Measurements from ENCODE around the gene TRHDE.

Gene TRHDE

DNA sequence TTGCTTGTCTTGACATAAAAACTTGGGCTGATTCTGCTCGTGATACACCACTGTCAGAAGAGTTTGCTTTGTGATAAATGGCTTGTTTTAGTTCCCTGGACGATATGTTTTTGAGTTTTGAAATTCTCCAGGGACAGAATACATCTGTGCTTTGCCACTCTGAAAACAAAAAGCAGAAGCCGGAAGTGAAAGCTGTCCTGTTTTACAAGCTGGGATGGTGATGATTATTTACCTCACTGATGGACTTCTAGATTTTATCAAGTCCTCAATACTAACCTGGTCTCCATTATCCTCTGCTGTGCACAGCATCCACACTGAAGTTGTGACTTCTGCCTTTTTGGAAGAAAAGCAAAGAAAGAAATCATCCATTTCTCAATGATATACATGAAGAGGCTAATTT lies 251.6 kb downstream of the TRHDE start:
- no peak for DNase-seq

DNA sequence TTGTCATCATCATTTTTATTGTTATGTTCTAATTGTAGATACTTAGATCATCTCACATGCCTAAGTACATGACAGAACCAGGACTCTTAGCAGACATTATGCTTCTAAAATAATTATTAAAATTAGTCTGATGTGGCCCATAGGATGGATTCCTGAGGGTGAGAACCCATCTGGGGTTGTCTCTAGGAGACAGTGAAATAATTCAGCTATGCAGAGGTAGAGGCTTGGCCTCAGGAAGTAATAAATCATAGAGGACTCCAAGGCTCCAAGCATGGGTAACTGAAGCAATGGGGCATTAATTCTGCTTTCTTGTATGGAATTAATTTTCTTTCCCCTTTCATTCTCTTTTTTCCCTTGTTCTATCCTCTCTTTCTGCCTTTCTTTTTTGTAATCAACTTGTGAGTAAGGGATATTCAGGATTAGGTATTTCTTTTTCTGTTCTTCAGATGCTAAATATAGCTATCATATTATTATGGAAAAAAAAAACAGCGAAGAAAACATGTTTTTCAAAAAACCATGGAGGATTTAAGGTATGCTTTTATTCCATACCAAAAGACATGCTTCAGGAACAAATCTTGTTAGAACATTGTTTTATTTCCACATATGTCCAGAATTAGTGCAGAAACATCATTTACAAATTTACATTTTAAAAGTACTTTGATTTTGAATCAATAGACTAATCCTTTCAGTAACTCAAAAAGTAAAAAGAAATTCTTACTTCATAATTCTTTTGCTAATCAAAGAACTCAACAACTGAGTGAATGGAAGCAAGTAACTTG lies 263.2 kb downstream of the TRHDE start:
- DNase-seq = no peak

DNA sequence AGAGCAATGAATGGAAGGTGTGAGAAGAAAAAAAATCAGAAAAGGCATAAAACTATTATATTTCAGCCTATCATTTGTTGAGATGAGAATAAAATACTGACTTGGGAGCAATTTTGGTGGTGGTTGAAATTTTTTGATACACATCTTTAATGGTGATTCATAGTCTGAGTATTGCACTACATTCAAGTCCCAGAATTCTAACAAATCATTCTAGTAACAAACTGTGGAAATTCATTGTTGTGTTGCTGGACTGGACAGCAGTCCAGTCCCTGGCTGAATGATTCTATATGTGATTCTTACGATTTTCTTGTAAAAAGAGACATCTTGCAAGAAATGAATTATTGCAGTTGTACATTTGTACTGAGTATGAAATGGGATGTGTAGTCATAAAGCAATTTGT lies 268.6 kb downstream of the TRHDE start:
- DNase-seq = no peak

DNA sequence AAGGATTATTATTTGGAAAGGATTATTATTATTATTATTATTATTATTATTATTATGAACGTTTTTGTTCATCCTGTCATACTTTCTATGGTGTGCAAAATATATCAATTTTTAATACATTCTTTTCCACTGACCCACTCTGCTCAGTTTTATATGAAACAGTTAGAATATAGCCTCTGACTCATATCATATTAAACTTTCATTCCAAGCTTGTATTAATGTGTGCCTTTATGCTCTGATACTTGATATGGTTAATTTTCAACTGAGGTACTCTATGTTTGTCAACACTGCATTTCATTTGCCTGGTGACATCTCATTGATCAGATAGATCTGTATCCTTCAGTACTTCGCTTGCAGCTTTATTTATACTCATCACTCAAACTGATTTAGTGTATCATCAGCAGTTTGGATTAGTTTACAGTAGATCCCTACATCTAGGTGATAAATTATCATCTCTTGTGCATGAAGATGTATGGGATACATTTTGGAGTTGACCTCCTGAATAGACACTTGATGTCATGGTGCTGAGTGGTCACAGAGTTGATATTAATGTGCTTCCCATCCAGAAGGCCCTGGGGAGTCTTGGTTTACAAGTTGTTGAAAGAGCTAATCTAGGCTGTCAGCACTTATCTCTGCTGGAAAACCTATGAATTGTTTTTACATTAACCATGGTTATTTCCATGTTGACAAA lies 271.8 kb downstream of the TRHDE start:
- no peak for DNase-seq

DNA sequence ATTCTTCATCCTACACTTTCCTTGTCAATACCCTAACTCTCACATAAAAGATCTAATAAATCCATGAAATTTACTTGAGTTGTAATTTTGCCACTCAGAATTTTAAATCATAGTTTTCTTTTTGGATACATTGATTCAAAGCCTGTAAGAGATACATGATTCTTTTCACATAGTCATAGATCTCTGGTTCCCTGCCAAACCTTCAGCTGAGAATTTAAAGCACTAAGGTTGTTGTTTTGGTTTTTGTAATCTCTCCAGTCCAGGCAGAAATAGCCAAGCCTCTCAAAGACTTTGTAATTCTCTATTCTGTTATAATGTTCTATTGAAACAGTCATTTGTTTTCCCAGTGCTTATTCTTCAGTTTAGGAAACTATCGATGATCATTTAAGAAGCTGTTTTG lies 273.9 kb downstream of the TRHDE start:
- no peak for DNase-seq

DNA sequence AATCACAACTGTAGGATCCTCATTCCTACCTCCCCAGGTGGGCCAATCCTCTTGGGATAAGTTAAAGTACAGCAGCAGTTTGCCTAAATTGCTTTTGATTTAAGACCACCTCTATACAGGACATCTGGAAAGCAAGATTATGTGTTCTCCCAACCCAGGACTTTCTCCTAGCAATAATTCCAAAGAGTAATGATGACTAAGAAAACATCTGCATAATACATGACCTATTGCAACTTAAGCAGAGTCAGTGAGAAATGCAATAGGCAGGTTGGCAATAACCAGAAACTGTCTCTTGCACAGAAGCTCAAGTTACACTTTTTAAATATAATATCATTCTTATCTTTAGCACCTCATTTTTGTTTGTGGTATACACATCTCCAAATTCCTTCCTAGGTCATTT lies 275.4 kb downstream of the TRHDE start:
- DNase-seq = no peak

DNA sequence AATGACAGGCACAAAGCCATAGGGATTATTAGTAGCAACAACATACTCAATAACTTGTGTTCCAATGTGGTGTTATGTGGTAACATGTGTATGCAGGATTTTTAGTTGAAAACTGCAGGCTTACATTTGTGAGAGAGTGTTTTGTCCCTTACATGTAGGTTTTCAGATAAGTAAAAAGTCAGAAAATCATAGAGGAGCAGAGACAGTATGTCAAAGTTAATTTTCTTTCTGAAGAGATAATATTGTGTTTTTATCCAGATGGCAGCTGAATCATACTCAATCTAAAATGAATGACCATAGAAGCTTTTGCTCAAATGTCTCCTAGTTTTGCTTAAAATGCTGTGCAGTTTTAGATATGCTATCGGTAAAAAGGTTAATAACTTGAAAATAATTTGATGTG lies 277.0 kb downstream of the TRHDE start:
- no peak for DNase-seq

DNA sequence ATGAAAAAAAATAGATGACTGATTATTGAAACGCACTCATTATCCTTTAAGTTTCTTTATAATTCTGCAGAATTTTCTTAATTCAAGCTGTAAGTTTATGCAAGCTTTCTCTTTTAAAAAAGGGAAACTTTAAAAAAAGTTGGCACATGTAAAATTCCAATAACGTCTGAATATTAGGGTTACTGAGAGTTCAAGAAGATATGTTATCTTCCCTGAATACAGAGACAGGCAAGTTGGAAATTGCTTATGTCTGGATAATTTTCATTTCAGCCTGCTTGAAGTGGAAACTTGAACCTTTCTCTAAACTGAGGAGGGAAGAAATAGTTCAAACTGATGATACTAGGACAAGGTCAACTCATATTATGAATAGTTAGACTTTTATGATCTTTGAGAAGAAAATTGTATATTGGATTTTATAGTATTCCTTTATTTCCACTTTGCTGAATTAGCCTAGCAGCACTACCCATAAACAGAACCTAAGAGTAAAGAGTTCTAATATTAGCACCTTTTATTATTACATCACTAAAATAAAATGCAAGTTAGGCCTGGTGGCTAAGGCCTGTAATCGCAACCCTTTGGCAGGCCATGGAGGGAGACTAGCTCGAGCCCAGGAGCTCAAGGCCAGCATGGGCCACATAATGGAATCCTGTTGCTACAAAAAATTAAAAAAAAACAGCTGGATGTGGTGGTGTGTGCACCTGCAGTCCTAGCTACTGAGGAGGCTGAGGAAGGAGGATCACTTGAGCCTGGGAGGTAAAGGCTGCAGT lies 288.0 kb downstream of the TRHDE start:
- no peak for DNase-seq

DNA sequence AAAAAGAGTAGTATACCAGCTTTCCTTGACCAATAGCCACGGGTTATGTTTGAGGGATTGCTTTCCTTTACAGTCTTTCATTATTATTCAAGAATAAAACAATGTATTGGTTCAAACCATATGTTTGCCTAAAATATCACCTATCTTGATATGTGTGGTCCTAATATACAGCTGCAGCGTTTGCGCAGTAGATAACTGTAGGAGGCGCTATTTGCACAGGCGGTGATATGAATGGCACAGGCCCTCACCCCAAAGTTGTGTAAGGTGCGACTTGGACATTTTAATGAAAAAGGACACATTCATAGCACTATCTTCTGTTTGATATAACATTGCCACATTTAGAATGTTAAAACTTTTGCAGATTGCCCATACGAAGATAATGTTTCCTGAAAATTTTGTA lies 298.4 kb downstream of the TRHDE start:
- no peak for DNase-seq

DNA sequence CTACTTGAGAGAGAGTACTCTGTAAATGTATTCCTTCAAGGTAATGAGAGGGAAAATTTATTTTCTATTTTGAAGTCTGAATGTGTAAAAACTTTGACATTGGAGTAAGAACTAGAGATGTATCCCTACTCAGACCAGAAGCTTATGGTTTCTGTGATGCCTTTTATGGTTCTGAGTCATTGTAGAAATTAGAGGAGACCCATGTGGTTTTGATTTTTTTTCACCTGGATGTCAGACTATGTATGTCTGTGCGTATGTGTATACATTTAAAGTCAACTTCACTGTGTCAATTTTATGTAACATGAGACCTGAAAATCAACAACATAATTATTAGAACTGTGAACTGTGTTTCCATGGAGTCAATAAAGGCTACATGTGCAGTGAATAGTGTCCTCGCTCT lies 302.0 kb downstream of the TRHDE start:
- no peak for DNase-seq

DNA sequence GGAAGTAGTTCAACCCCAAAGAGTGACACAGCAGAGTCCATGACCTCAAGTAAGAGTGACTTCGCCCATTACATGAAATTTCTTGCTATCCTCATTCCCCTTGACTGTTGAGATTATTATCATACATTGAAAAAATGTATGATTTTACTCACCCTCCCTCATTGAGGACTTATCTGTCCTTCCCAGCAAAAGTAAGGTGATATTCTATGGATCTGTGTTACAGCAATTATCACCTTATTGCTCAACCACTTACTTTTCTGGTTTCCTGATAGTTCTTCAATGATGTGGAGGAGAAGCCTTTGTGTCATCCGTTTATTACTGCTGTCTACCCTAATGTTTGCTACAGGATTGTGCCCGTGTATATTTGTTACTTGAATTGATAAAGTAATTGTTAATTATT lies 306.2 kb downstream of the TRHDE start:
- no peak for DNase-seq

DNA sequence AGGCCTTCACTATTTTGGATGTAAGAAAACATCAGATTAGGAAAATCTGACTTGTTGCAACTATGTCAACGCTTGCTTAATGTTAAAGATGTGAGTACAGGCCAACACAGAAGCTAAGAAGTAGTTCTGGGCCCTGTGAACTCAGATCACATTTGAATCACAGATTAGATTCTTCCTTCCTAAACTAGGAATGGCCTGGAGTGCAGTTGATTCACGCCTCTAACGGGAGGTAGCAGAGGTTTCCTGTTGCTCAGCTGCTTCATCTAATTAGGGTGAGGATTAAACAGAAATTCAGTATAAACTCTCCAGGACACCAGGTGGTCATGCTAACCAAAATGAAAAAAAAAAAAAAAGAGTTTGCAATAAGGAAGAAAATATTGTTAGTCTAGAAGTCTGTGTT lies 314.3 kb downstream of the TRHDE start:
- DNase-seq = no peak

DNA sequence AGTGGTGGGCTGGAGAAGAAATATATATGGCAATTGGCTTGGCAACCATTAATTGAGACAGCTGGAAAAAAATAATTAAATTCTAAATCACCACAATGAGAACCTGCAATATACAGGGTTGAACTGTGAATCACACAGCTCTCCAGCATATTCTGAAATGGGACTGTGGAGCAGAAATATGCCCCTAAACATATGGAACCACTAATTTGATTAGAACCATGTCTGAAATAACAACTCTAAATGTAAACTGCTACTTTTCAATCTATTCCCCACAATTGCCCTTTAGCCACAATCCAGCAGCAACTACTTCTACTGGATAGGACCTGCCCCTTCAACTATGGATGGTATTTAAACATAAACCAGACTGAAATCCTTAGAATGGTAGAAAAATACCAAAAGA lies 330.4 kb downstream of the TRHDE start:
- DNase-seq = no peak

DNA sequence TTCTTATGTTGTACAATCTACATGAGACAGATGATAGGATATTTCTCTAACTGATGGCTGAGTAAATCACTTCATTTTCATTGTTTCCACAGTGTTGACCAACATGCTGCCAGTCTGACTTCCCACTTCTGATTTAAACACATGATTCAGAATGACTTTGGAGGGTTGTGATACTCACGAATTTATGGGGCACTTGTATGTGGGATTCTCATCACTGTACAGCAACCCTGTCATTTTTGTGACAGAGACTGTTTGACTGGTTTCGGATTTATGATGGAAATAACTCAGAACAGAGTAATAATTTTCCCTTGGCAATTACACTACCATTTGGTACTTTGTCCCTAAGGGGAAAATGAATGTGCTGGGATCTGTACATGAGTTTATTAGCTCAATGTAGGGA lies 333.8 kb downstream of the TRHDE start:
- DNase-seq = no peak

DNA sequence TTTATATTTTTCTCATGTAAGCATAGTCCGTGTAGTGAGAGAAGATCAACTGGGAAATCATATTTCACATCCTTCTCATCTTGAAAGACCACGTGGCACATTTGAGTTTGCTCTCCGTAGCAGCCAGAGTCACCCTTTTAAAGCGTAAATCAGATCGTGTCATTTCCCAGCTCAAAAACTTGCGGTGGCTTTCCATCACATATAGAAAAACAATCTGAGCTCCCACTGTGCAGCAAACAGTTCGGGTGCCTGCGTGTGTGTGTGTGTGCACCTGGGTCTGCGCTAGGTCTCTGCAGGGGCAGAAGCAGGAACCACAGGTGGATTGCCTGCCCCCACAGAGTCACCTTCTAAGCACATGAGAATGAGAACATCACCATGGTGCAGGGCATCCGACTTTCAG lies 338.2 kb downstream of the TRHDE start:
- no peak for DNase-seq

DNA sequence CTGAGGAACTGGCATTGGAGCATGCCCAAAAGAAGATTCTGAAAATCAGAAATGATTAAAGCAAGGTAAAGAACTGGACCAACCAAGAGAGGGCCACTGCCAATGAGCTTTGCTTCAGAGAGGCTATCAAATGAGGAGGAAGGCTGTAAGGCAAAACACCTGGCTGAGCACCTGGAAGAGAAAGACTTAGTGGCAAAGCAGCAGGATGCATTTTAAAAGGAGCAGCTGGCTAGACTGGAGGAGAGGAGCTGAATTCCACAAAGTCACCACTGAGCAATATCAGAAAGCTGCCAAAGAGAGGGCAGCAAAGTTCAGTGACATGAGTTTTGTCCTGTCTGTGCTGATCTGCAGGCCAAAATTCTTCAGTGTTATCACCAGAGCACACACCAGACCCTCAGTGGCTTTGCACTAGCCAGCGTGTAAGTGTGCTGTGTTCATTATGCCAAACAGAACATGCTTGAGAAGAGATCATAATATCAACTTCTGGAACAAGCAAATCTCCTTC lies 338.7 kb downstream of the TRHDE start:
- no peak for DNase-seq

DNA sequence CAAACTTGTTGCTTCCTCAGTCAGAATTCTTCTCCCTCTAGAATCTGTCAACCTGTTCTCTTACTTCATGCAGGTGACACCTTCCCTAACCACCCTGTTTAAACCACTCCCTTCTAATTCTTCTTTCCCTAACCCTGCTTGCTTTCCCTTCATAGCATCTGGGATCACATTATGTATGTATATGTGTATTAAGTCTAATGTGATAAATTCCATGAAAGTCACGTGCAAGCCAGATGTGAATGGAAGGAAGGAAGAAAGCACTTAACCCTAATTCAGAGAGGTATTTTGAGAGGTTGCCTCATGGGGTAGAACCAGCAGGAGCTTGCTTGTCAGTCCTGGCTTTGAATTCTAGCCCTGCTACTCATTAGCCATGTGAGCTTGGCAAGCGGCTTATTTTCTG lies 340.0 kb downstream of the TRHDE start:
- DNase-seq = no peak

DNA sequence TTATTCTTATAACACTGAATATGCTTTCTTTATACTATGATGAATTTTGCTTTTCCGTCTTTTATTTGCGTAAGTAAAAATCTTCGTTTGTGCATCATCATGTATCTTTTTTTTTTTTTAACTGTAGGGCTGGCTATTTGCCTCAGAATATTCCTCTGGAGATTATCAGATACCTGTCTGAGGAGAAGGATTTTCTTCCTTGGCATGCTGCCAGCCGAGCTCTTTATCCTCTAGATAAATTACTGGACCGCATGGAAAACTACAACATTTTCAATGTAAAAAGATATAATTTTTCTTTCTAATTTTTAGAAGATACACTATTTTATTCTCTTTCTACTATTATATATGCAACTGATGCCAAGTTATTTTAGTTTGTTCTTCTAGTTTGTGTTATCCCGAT lies 346.6 kb downstream of the TRHDE start:
- DNase-seq = no peak

DNA sequence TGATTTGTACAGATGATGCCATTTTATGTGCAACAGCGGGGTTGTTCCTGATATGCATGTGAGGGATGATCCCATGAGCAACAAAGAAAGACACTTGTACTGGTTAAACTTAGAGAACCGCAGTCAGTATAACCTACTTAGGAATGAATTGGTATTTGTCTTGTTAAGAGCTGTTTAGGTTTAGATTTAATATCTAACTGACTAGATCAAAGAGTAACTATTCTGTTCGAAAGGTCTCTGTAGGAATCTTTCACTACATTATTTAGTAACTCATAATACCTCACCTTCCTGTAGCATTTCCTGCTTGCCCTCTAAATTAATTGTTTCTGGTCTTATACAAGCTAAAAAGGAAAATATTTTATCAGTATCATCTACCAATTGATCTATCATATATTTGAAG lies 350.4 kb downstream of the TRHDE start:
- DNase-seq = no peak

DNA sequence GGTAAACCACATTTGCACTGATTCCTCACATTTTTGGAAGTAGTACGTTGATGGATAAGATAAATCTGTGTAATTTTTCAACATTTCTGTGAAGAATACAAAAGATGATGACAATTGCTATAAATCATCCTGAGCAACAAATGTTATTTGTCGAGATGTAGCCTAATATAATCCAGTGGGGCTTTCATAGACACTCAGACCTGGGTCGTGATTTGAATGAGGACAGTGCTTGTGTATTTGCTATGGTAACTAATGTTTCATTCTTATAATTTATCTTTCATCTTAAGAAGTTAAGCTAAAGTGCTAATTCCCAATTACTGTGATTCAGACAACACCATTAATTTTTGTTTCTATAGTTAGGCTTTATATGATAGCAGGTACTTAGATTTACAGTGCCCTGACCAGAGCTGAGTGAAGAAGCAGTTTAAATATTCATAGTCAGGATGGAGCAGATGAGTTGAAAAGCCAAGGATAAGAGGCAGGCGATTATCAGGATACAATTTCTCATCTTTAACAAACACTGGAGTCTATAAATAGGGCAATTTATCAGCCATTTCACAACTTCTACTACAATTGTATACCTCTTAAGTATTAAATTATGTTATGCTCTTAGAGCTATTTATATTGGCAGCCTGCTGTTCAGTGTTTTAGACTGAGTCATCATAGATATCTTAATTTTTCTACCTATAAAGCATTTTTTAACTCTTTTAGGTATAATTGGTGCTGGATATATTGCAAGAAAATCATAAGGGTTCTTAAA lies 359.9 kb downstream of the TRHDE start:
- no peak for DNase-seq

DNA sequence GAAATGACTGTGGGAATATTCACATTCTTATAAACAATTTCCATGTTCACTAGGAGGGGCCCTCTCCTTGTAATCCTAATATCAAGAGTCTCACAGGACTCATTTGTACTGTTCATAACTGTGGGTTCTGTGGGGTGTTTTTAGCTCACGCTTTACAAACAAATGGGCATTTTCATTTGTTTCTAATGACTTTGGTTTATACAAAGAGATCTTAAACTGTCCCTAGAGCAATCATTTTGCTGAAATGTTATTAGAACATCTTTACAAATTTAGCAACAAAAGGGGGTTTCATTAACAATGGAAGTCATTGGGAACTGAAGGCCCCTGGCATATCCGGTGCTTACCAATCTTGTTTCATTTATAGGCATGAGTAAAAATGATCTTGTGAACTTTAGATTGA lies 370.5 kb downstream of the TRHDE start:
- DNase-seq = no peak

DNA sequence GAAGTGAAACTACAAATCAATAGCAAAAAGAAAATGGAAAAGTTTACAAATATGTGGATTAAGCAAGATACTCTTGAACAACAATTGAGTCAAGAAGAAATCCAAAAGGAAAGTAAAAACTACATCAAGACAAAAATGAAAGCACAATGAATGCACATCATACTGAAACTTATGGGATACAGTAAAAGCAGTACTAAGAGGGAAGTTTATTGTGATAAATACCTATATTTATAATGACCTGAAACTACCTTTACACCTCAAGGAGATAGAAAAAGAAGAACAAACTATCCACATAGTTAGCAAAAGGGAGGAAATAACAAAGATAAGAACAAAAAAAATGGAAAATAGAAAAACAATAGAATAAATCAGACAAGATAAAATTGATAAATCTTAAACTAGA lies 375.0 kb downstream of the TRHDE start:
- no peak for DNase-seq

DNA sequence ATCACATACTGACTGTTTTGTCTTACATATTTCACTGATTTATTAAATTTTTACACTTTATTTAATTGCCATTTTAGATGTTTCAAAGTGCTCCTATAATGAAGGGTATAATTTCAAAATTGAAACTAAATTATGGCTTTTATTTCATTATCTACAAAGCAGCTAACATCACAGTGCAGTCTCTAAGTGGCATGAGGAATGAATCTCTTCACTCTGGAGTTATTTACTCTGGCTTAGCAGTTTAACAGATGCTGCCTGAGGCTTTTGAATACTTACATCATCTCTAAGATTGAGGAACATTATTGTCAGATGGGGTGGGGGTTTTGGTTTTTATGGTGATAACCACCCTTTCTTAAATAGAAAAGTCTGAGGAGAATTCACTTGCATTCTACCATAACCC lies 386.4 kb downstream of the TRHDE start:
- no peak for DNase-seq

Data from stimulated activated CD4-positive, alpha-beta T cell treated with anti-CD3 and anti-CD28 coated beads, Interleukin-15, amount 100 ng/mL, for 24 hours (primary cell).